H1 (cell line): ENCODE measurements around the gene ASTN2. TPM values are rescaled to one million over a fixed set of nuclear protein-coding genes. Genes with fewer than 3 reads are reported as not detected.

Source experiments
- CTCF ChIA-PET: fragments of 300-600 bp; sonication (Branson Sonifier 250); formaldehyde crosslinking; loops from one replicate; lab custom pipeline; 2021; ENCODE audit not compliant: partially characterized antibody; lab: Charles Lee
- POLR2A ChIA-PET: fragments of 300-600 bp; sonication (Branson Sonifier 250); formaldehyde crosslinking; loops from one replicate; lab custom pipeline; 2021; ENCODE audit warnings: inconsistent platforms; ENCODE audit not compliant: partially characterized antibody; lab: Charles Lee
- DNase-seq, 2 experiments: peaks; one replicate each; pipeline versions ENCODE4 v3.0.0 to v3.0.0-alpha.2; 2010 to 2022; ENCODE audit warnings: low spot score in 2 of 2, low read depth in 1 of 2, mixed read lengths in 1 of 2
- FAIRE-seq: peaks from 2 replicates; lab custom pipeline; 2011; peaks lifted over from hg19 to GRCh38; lab: Jason Lieb, UNC
- H2AFZ ChIP-seq: 2 replicates; pipeline ENCODE4 v1.8.1; 2012; ENCODE audit warnings: low read length, inconsistent platforms
- H2AK5ac ChIP-seq: 2 replicates; pipeline ENCODE4 v1.6.1; 2013; ENCODE audit warnings: low read depth, low read length
- H2BK120ac ChIP-seq: replicated peaks from 2 replicates; pipeline ENCODE3; 2013; ENCODE audit warnings: low read depth, low read length, inconsistent platforms
- H2BK12ac ChIP-seq: 2 replicates; pipeline ENCODE4 v1.6.1; 2013; ENCODE audit warnings: low read depth, low read length
- H2BK15ac ChIP-seq: 2 replicates; pipeline ENCODE4 v1.6.1; 2013; ENCODE audit warnings: low read length
- H2BK20ac ChIP-seq: 2 replicates; pipeline ENCODE4 v1.6.1; 2013; ENCODE audit warnings: low read length
- H2BK5ac ChIP-seq: 2 replicates; pipeline ENCODE4 v1.6.1; 2013; ENCODE audit warnings: low read depth, low read length
- H3K14ac ChIP-seq: 2 replicates; pipeline ENCODE4 v1.6.1; 2013; ENCODE audit warnings: inconsistent platforms; ENCODE audit not compliant: insufficient read length
- H3K18ac ChIP-seq: 2 replicates; pipeline ENCODE4 v1.6.1; 2013; ENCODE audit warnings: low read length; ENCODE audit errors: extremely low read depth
- H3K23ac ChIP-seq: 2 replicates; pipeline ENCODE4 v1.6.1; 2013; ENCODE audit warnings: inconsistent platforms; ENCODE audit not compliant: insufficient read length
- H3K23me2 ChIP-seq: 2 replicates; pipeline ENCODE4 v1.6.1; 2013; ENCODE audit warnings: low read depth, low read length
- H3K27ac ChIP-seq: 2 replicates; pipeline ENCODE4 v1.6.1; 2011; ENCODE audit warnings: low read depth, low read length, inconsistent platforms
- H3K27me3 ChIP-seq, 4 experiments: replicated peaks in 1 of 4; 1 replicate in 1 of 4; 2 replicates in 3 of 4; pipeline versions ENCODE4 v1.6.1 to v1.8.1; 2011 to 2013; ENCODE audit warnings: low read length in 3 of 4, mild to moderate bottlenecking in 3 of 4, inconsistent platforms in 2 of 4, mixed read lengths in 2 of 4, moderate library complexity in 1 of 4; ENCODE audit not compliant: control insufficient read depth in 3 of 4, insufficient read depth in 3 of 4; ENCODE audit errors: extremely low read depth in 1 of 4
- H3K36me3 ChIP-seq, 4 experiments: 2 replicates each; pipeline versions ENCODE4 v1.6.1 to v1.8.1; 2011 to 2013; ENCODE audit warnings: mild to moderate bottlenecking in 4 of 4, low read length in 3 of 4, moderate library complexity in 2 of 4, control low read depth in 1 of 4, inconsistent platforms in 1 of 4; ENCODE audit not compliant: insufficient read depth in 4 of 4, control insufficient read depth in 2 of 4
- H3K4ac ChIP-seq: replicated peaks from 2 replicates; pipeline ENCODE3; 2013; ENCODE audit warnings: low read length, low read depth, mixed read lengths, inconsistent platforms; ENCODE audit not compliant: insufficient read length
- H3K4me1 ChIP-seq, 4 experiments: replicated peaks in 1 of 4; 1 replicate in 1 of 4; 2 replicates in 3 of 4; pipeline versions ENCODE4 v1.6.1 to v1.8.1; 2011 to 2013; ENCODE audit warnings: low read length in 3 of 4, inconsistent platforms in 2 of 4, mixed read lengths in 1 of 4; ENCODE audit not compliant: insufficient read depth in 4 of 4, control insufficient read depth in 3 of 4
- H3K4me2 ChIP-seq, 2 experiments: 2 replicates each; pipeline versions ENCODE4 v1.6.1 to v1.8.1; 2011 to 2013; ENCODE audit warnings: low read depth in 2 of 2, low read length in 2 of 2, control low read depth in 1 of 2, inconsistent platforms in 1 of 2, mild to moderate bottlenecking in 1 of 2; ENCODE audit not compliant: insufficient read depth in 1 of 2
- H3K4me3 ChIP-seq, 4 experiments: fragments of 200-600, 300-600 bp in 1 of 4; sonication (generic), shearing (Covaris generic), sonication (Bioruptor Twin) in 1 of 4; 2 replicates each; pipeline versions ENCODE4 v1.5.1 to v1.8.1; 2011 to 2016; ENCODE audit warnings: low read length in 4 of 4, low read depth in 3 of 4, control low read depth in 2 of 4, inconsistent platforms in 2 of 4, mild to moderate bottlenecking in 2 of 4, mixed read lengths in 1 of 4, moderate library complexity in 1 of 4; ENCODE audit not compliant: insufficient read depth in 2 of 4; ENCODE audit errors: extremely low read depth in 1 of 4
- H3K56ac ChIP-seq: replicated peaks from 2 replicates; pipeline ENCODE3; 2013; ENCODE audit warnings: low read depth, mild to moderate bottlenecking, mixed read lengths, low read length, inconsistent platforms; ENCODE audit not compliant: insufficient read length
- H3K79me1 ChIP-seq: 2 replicates; pipeline ENCODE4 v1.6.1; 2013; ENCODE audit warnings: low read depth, low read length, control low read depth
- H3K79me2 ChIP-seq, 2 experiments: 2 replicates each; pipeline versions ENCODE4 v1.6.1 to v1.8.1; 2012 to 2013; ENCODE audit warnings: low read length in 2 of 2, mild to moderate bottlenecking in 2 of 2, inconsistent platforms in 1 of 2; ENCODE audit not compliant: insufficient read depth in 2 of 2, control insufficient read depth in 1 of 2
- H3K9ac ChIP-seq, 4 experiments: replicated peaks in 1 of 4; 1 replicate in 1 of 4; 2 replicates in 3 of 4; pipeline versions ENCODE4 v1.6.1 to v1.8.1; 2011 to 2013; ENCODE audit warnings: low read depth in 3 of 4, low read length in 3 of 4, control low read depth in 2 of 4, mild to moderate bottlenecking in 2 of 4, moderate library complexity in 2 of 4, inconsistent platforms in 1 of 4; ENCODE audit errors: extremely low read depth in 1 of 4
- H3K9me3 ChIP-seq, 2 experiments: 2 replicates each; pipeline versions ENCODE4 v1.6.1 to v1.8.1; 2012 to 2013; ENCODE audit warnings: mild to moderate bottlenecking in 2 of 2, moderate library complexity in 2 of 2, control low read depth in 1 of 2, inconsistent platforms in 1 of 2, low read depth in 1 of 2, low read length in 1 of 2, mixed read lengths in 1 of 2; ENCODE audit not compliant: insufficient read depth in 2 of 2
- H4K20me1 ChIP-seq, 2 experiments: replicated peaks in 1 of 2; 2 replicates each; pipeline versions ENCODE3 to v1.8.1; 2011 to 2013; ENCODE audit warnings: inconsistent platforms in 2 of 2, low read length in 2 of 2, mild to moderate bottlenecking in 1 of 2; ENCODE audit not compliant: insufficient read depth in 2 of 2, control insufficient read depth in 1 of 2
- H4K5ac ChIP-seq: 2 replicates; pipeline ENCODE4 v1.6.1; 2013; ENCODE audit warnings: low read length, low read depth, mixed read lengths, inconsistent platforms; ENCODE audit not compliant: insufficient read length
- H4K8ac ChIP-seq: 2 replicates; pipeline ENCODE4 v1.8.0; 2013; ENCODE audit warnings: mild to moderate bottlenecking, moderate library complexity, low read length, inconsistent platforms; ENCODE audit not compliant: insufficient read depth; ENCODE audit errors: extremely low read depth
- H4K91ac ChIP-seq: replicated peaks from 2 replicates; pipeline ENCODE3; 2013; ENCODE audit warnings: low read length, mixed read lengths, inconsistent platforms; ENCODE audit not compliant: insufficient read length
- EP300 ChIP-seq, 2 experiments: IDR thresholded peaks; 1 replicate in 1 of 2; 2 replicates in 1 of 2; pipeline ENCODE4 v1.6.1; 2011 to 2012; ENCODE audit warnings: low read depth in 2 of 2, low read length in 2 of 2, mild to moderate bottlenecking in 2 of 2, borderline replicate concordance in 1 of 2, inconsistent platforms in 1 of 2, moderate library complexity in 1 of 2
- GTF2F1 ChIP-seq: IDR thresholded peaks from 2 replicates; pipeline ENCODE4 v1.6.1; 2012; ENCODE audit warnings: low read depth, low read length, improper control_type of control experiment, borderline replicate concordance
- MAFK ChIP-seq: IDR thresholded peaks from 2 replicates; pipeline ENCODE4 v1.6.1; 2012; ENCODE audit warnings: low read depth, mild to moderate bottlenecking, improper control_type of control experiment, low read length
- POU5F1 ChIP-seq: IDR thresholded peaks from 2 replicates; pipeline ENCODE4 v1.6.1; 2011; ENCODE audit warnings: low read depth, mild to moderate bottlenecking, low read length, moderate library complexity
- RFX5 ChIP-seq: IDR thresholded peaks from 2 replicates; pipeline ENCODE4 v1.6.1; 2011; ENCODE audit warnings: low read depth, low read length, improper control_type of control experiment, borderline replicate concordance
- SP1 ChIP-seq: IDR thresholded peaks from 2 replicates; pipeline ENCODE4 v1.6.1; 2011; ENCODE audit warnings: low read depth, low read length
- TAF7 ChIP-seq: optimal IDR thresholded peaks from 2 replicates; pipeline ENCODE3; 2011; ENCODE audit warnings: low read depth, mild to moderate bottlenecking, inconsistent platforms, low read length, moderate library complexity, borderline replicate concordance
- YY1 ChIP-seq: IDR thresholded peaks from 2 replicates; pipeline ENCODE4 v1.6.1; 2011; ENCODE audit warnings: low read depth, mild to moderate bottlenecking, low read length
- WGBS, 2 experiments: shearing (Covaris generic) in 1 of 2; methylation state at CpG; one replicate each; pipeline versions ENCODE4 v1.1.6 to v1.1.7; 2013 to 2015; ENCODE audit warnings: low lambda C conversion rate in 2 of 2, mixed read lengths in 2 of 2, inconsistent platforms in 1 of 2, low coverage in 1 of 2, missing lambda C conversion rate in 1 of 2; ENCODE audit not compliant: insufficient replicate concordance in 2 of 2, insufficient coverage in 1 of 2, insufficient read length in 1 of 2; ENCODE audit errors: extremely low coverage in 1 of 2, missing lambda C conversion rate in 1 of 2; 5-methylcytosine and 5-hydroxymethylcytosine counted together
- polyA plus RNA-seq, 7 experiments: library from polyadenylated mRNA; depleted of rRNA in 3 of 7; stranded (reverse) in 5 of 7; unstranded in 2 of 7; fragments of >200 nt in 5 of 7; fragments of 200-250 nt in 2 of 7; gene quantifications; 1 replicate in 5 of 7; 2 replicates in 1 of 7; 4 replicates in 1 of 7; pipeline versions ENCODE4 v1.2.1 to v1.2.3, GENCODE V29; 2011 to 2013; ENCODE audit warnings: missing spikeins in 2 of 7, mixed read lengths in 2 of 7
- total RNA-seq: library from RNA; stranded (reverse); fragmentation: NEBNext Ultra II Directional; extraction: Animal tissue kit (Norgen Biotek cat#: 25700); gene quantifications from 2 replicates; pipeline ENCODE4 v1.2.1, GENCODE V29; 2021
- TF ChIP-seq, protein P1 (sequence below): IDR thresholded peaks from 2 replicates; pipeline ENCODE4 v1.6.1; 2012; ENCODE audit warnings: inconsistent platforms

The ASTN2 gene
- total and polyA plus RNA-seq, 2 of the 8 experiments (the other 6 are each of a cell fraction or from before 2014, with no cell fraction given), result 8.2 to 13.7 TPM

DNA sequence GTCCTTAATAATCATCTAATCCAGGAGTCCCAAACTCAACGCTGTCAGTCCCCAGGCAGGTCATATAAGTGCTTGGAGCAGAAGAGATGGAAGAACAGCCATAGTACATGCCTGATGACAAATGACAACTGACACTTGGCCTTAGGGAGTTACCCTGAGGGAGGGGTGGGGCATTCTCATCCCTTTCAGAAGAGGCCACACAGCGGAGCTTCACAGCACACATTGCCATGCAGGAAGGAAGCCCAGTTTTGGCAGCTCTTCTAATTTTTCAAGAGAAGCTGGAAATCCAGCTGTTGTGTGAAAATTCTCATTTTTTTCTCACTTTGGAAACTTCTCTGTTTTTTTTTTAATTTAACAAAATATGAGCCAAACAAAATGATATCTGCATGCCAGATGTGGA is 89.0 kb downstream of the ASTN2 start:
- Histone ChIP-seq H4K91ac (no peak overlapping the region), H3K23me2 (no peaks in the 10 kb centered on the region), H3K56ac (no peak overlapping the region), H3K27ac (no peak overlapping the region), H2BK120ac (no peak overlapping the region), H2BK5ac (no peak overlapping the region), H2AFZ (no peak overlapping the region), H2AK5ac (no peak overlapping the region), H3K4me2 (no peak overlapping the region), H3K14ac (no peak overlapping the region), H2BK20ac (no peak overlapping the region), H3K18ac (no peak overlapping the region), H2BK12ac (no peak overlapping the region), H3K4ac (no peak overlapping the region), H3K79me2 (no peaks in the 10 kb centered on the region), H3K4me1 (no peaks in the 10 kb centered on the region), H3K27me3 (no peaks in the 10 kb centered on the region), H3K9me3 (no peaks in the 10 kb centered on the region), H4K20me1 (no peaks in the 10 kb centered on the region), H3K36me3 (no peaks in the 10 kb centered on the region), H3K79me1 (no peaks in the 10 kb centered on the region), H4K8ac (no peak overlapping the region), H3K9ac (no peak overlapping the region), H3K23ac (no peak overlapping the region), H3K4me3 (no peak overlapping the region), H4K5ac (no peak overlapping the region), H2BK15ac (no peak overlapping the region)
- no peak for DNase-seq
- ChIA-PET CTCF (no interaction called here), POLR2A (no interaction called here)
- 93% methylated on average over 2 of the region's 2 CpGs; no CpG with 5 or more reads in 1 of the 2 experiments for WGBS, 2 experiments
- no peak for FAIRE-seq
- TF ChIP-seq POU5F1, result no peak
- no peak for TF ChIP-seq RFX5
- no peak for TF ChIP-seq YY1
- no peak for TF ChIP-seq GTF2F1
- no peak for TF ChIP-seq TAF7
- TF ChIP-seq MAFK, result no peak
- TF ChIP-seq, protein P1, sequence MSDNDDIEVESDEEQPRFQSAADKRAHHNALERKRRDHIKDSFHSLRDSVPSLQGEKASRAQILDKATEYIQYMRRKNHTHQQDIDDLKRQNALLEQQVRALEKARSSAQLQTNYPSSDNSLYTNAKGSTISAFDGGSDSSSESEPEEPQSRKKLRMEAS, result no peak
- TF ChIP-seq EP300 (IDR thresholded peaks at IDR 0.05; ENCODE audit: borderline replicate concordance in 1 of 2, low read depth in 2 of 2, low read length in 2 of 2), result no peak
- no peak for TF ChIP-seq SP1
